ENCODE measurements around the gene NMNAT2.

DNA sequence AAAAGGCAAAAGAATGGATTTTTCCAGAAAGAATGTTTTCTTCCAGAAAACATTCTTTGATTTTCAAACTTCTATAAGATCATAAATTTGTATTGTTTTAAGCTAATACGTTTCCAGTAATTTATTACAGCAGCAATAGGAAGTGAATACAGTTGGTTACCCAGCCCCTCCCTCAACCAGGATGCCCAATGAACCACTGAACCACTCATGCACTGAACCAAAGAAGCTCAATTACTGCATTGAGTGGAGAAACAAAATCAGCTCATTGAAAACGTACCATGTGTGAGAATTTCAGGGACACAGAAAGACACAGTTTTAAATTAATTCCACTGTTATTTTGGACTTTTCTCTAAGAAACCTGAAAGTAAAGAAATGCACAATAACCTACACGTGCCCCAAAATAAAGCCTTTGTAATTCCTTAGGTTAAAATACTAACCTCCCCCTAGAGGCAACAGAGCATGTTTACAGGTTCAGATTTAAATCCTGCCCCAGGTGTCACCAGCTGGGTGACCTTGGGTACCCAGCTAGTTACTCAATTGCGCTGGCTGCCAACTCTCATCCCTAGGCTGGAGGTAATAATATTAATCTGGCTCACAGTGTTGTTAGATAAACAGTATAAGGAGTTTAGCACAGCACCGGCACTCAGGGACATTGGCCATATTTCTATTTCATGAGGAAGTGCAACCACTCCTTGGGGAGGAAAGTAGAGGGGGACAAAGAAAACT lies 111.7 kb downstream of the NMNAT2 start:
- no peak for TF ChIP-seq RFX5 (IDR thresholded peaks at IDR 0.05; ENCODE audit: borderline replicate concordance, low read depth, low read length)
- no peak for TF ChIP-seq POLR2A (IDR thresholded peaks at IDR 0.05; ENCODE audit: control extremely low read depth in 1 of 2, low read depth in 2 of 2, low read length in 2 of 2)
- TF ChIP-seq ATF3 (IDR thresholded peaks at IDR 0.05; ENCODE audit: insufficient read depth, low read depth, low read length), result no peak
